ENCODE results near the gene CACNA1C. TPM values are rescaled to one million over a fixed set of nuclear protein-coding genes. Genes with fewer than 3 reads are reported as not detected.

The CACNA1C gene
- total RNA-seq, 4 donors from 2014 or later: 2.0 to 4.2 (median 2.5) TPM

DNA sequence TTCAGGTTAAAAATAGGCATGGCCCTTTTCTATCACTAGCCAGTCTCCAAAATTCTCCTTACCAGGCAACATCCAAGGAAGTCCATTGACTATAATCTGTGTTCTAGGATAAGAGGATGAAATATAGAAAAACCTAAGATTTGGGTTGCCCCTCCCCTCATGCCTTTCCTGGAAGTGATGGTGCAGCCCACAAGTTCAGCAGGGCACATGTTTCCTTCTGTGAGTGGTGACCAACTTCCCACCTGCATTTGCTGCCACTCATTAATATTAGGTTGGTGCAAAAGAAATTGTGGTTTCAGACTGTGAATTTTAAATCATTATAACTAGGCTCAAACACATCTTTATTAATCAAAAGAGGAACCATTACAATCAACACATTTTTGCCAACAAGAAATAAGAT is 491.4 kb downstream of the CACNA1C start:
- H3K4me1 ChIP-seq: no peaks in the 10 kb centered on the region
- TF ChIP-seq POLR2A (IDR thresholded peaks at IDR 0.05): no peak
- TF ChIP-seq, protein P1, sequence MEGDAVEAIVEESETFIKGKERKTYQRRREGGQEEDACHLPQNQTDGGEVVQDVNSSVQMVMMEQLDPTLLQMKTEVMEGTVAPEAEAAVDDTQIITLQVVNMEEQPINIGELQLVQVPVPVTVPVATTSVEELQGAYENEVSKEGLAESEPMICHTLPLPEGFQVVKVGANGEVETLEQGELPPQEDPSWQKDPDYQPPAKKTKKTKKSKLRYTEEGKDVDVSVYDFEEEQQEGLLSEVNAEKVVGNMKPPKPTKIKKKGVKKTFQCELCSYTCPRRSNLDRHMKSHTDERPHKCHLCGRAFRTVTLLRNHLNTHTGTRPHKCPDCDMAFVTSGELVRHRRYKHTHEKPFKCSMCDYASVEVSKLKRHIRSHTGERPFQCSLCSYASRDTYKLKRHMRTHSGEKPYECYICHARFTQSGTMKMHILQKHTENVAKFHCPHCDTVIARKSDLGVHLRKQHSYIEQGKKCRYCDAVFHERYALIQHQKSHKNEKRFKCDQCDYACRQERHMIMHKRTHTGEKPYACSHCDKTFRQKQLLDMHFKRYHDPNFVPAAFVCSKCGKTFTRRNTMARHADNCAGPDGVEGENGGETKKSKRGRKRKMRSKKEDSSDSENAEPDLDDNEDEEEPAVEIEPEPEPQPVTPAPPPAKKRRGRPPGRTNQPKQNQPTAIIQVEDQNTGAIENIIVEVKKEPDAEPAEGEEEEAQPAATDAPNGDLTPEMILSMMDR (IDR thresholded peaks at IDR 0.05): no peak
- H3K4me3 ChIP-seq (replicated peaks in 1 of 3): no peak overlapping the region
- H3K36me3 ChIP-seq: no peaks in the 10 kb centered on the region
- H3K27me3 ChIP-seq: no peaks in the 10 kb centered on the region
- intact Hi-C loops (cut with DNase I): no loop called here
- no peaks in the 10 kb centered on the region for H3K9me3 ChIP-seq
- H3K27ac ChIP-seq: no peak overlapping the region
- DNase-seq: no peak

DNA sequence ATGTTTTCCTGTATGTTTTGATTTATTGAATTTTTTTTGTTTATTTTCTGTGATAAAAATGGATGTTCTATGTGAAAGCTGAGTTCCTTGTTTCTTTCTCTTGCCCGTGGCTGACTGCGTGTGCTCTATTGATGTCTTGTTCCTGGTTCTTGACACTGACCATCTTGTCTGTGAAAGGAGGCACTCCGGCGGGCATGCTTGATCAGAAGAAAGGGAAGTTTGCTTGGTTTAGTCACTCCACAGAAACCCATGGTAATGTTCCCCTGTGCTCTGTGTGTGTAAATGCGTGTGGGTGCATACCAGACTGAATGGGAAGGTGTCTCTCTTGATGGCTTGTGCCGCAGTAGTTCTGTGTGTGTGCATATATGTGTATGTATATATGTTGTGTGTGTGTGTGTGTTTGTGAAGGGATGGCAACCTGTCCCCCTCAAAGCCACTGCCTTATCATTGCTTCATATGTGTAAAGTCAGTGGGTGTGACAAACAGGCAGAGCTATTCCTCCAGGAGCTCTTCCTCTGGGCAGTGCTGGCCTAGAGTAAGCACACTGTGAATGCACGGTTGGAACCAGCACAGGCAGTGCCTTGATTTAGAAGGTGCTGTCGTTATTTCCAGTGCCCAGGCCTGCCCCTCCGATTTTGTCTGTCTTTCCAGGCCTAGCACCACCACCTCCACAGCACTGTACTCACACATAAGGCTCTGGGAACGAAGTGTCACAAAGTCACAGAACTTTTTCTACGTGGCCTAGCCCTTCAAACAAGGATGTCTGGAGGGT is 494.7 kb downstream of the CACNA1C start:
- TF ChIP-seq, protein P1 (IDR thresholded peaks at IDR 0.05): no peak
- WGBS, 2 donors: 85 to 91% methylated on average over 9 to 11 of the region's 11 CpGs
- Histone ChIP-seq H3K27me3 (no peaks in the 10 kb centered on the region), H3K4me1 (no peaks in the 10 kb centered on the region), H3K36me3 (no peaks in the 10 kb centered on the region), H3K9me3 (no peaks in the 10 kb centered on the region), H3K4me3 (replicated peaks in 1 of 3) (no peak overlapping the region), H3K27ac (no peak overlapping the region)
- intact Hi-C loops (cut with DNase I): no loop called here
- no peak for DNase-seq

DNA sequence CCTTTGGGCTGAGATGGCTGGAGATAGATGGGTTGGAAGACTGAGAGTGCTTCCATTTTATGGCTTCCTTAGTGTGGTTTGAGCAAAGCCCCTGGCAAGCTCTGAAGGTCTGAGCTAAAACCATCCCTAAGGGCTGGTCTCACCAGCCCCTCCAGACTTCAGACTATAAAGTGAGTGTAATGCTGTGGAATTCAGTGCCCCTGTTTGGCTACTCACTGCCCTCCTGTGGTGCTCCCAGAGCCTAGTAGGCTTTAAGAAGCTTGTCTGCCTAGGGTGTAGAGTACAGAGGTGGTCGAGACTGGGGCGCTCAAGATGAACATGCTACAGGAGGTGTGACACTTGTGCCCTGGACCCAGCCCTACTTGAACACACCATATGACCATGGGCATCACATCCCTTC is 495.3 kb downstream of the CACNA1C start:
- intact Hi-C loops (cut with DNase I): no loop called here
- Histone ChIP-seq H3K27me3 (no peaks in the 10 kb centered on the region), H3K9me3 (no peaks in the 10 kb centered on the region), H3K36me3 (no peaks in the 10 kb centered on the region), H3K4me3 (replicated peaks in 1 of 3) (no peak overlapping the region), H3K4me1 (no peaks in the 10 kb centered on the region), H3K27ac (no peak overlapping the region)
- TF ChIP-seq, protein P1 (IDR thresholded peaks at IDR 0.05): no peak
- no peak for TF ChIP-seq POLR2A (IDR thresholded peaks at IDR 0.05)
- DNase-seq: no peak
- WGBS, 2 donors: 85 to 95% methylated on average over 2 of the region's 2 CpGs

DNA sequence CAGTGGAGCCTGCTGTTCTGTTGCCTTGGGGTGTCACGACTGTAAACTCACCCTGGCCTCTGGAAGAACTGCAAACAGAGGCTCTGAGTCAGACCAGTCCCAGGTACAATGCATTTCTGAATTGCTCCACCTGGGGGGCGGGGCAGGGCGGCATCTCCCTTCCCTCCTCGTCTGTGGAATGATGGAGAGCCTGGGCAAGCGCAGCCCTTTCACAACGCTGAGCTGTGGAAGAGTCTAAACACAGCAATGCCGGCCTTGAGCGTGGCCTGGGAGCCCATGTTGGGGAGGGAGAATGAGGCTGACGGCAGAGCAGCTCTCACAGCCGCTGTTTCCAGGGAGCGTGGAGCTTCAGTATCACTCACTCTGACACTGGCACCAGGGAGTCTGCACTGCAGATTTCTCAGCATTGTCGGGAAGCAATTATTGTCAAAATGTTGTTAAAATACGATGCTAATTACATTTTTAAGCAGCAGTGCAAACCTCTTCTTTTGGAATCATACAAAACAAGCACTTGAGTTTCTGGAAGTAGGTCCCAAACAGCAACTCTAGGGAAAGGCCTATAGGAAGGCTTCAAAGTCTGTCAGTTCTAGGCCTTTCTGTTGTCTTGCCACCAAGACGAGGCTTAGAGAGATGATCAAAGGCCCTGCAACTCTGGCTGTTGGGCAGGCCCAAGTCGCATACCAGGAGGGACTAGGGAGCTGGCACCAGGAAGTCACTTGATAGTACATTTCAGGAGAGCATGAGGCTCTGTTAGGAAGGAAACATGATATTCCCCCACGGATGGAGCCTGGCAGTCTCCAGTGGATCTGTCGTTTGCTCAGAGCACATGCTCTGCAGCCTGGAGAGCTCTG is 498.0 kb downstream of the CACNA1C start:
- Histone ChIP-seq H3K4me1 (no peaks in the 10 kb centered on the region), H3K36me3 (no peaks in the 10 kb centered on the region), H3K27ac (no peak overlapping the region), H3K27me3 (no peaks in the 10 kb centered on the region), H3K4me3 (replicated peaks in 1 of 3) (no peak overlapping the region), H3K9me3 (no peaks in the 10 kb centered on the region)
- TF ChIP-seq POLR2A (IDR thresholded peaks at IDR 0.05): no peak
- TF ChIP-seq, protein P1 (IDR thresholded peaks at IDR 0.05): no peak
- no peak for DNase-seq
- intact Hi-C loops (cut with DNase I): no loop called here
- WGBS, 2 donors: 72 to 80% methylated on average over 17 of the region's 17 CpGs

DNA sequence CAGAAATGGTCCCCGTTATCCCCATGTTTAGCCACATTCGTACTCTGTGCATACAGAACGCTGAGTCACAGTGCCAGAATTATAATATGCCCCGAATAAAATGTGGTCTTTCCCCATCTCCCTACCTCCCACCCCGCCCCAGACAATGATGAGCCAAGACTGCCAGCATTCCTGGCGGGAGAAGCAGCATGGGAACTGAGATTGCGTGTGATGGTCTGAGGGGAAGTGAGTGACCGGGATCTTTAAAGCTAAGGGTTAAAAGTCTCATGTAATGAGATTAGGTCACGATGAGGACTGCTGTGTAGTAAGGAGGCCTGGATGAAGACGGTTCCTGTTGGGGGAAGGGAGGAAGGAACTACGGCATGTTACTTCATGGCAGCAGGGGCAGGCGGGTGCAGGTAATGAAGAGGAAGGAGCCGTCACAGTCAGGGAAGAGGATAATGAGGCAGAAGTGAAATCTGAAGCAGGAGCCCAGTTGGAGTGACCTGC is 498.7 kb downstream of the CACNA1C start:
- no peaks in the 10 kb centered on the region for H3K9me3 ChIP-seq
- intact Hi-C loops (cut with DNase I): no loop called here
- no peak for DNase-seq
- H3K27ac ChIP-seq: no peak overlapping the region
- TF ChIP-seq, protein P1 (IDR thresholded peaks at IDR 0.05): no peak
- TF ChIP-seq POLR2A (IDR thresholded peaks at IDR 0.05): no peak
- H3K4me1 ChIP-seq: no peaks in the 10 kb centered on the region
- WGBS, 2 donors: 85 to 92% methylated on average over 13 of the region's 13 CpGs
- no peak overlapping the region for H3K4me3 ChIP-seq (replicated peaks in 1 of 3)
- H3K36me3 ChIP-seq: no peaks in the 10 kb centered on the region
- no peaks in the 10 kb centered on the region for H3K27me3 ChIP-seq
